Stimulated activated CD4-positive, alpha-beta T cell treated with anti-CD3 and anti-CD28 coated beads, TNF-alpha, amount 100 ng/mL, for 24 hours (primary cell): ENCODE measurements around the gene PRMT1.
"Not testable (repeated sequence)": the region's sequence is repeated elsewhere in the genome, so short reads cannot be mapped to it uniquely, and the experiment has no call there.

Source experiments
- DNase-seq, 3 experiments: peaks; one replicate each; pipeline ENCODE4 v3.0.0-alpha.2; 2020; ENCODE audit warnings: low read depth in 3 of 3

The PRMT1 gene

DNA sequence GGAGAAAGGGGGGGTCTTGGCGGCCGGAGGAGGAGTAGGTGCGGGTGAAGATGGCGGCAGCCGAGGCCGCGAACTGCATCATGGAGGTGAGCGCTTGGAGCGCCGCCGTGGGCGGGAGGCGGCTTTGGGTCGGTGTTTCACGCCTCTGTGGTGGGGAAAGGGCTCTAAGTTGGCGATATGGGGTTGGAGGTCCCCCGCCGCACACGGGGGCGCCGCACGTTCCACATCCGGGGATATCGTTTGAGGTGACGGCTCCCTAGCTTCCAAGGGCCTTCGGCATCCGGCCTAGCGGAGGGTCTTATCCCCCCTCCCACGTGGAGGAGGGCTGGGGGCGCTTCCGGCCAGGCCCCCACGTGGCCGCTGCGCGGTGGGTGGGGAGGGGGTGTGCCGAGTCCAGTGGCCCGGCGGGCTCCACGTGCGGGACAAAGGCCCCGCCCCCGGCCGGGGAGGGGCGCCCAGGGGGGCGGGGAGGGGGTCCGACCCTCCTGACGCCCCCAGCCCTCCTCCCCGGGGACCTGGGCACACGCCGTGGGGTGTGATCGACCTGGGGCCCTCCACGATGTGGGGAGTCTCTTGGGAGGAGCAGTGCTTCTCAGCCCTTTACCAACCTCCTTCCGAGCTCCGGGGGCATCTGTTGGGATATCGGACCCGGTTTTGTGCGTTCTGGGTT lies at the start of gene PRMT1:
Gene PRMT1 (plus strand): TSS at position 41 of the 670 bp plus-strand sequence. CDS start 10 bp downstream, at position 51.
- peak in 1 of 3 experiments; percentile 52 for DNase-seq

DNA sequence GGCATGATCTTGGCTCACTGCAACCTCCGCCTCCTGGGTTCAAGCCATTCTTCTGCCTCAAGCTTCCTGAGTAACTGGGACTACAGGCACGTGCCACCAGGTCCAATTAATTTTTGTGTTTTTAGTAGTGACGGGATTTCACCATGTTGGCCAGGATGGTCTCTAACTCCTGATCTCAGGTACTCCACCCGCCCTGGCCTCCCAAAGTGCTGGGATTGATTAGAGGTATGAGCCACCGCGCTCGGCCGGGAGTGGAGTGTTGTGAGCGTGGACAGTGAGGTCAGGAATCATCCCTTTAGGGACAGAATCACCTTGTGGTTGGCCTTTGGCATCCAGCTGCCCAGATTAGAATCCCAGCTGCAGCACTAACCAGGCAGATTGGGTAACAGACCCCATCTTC lies 47.4 kb upstream of the PRMT1 start:
- DNase-seq: no peak

DNA sequence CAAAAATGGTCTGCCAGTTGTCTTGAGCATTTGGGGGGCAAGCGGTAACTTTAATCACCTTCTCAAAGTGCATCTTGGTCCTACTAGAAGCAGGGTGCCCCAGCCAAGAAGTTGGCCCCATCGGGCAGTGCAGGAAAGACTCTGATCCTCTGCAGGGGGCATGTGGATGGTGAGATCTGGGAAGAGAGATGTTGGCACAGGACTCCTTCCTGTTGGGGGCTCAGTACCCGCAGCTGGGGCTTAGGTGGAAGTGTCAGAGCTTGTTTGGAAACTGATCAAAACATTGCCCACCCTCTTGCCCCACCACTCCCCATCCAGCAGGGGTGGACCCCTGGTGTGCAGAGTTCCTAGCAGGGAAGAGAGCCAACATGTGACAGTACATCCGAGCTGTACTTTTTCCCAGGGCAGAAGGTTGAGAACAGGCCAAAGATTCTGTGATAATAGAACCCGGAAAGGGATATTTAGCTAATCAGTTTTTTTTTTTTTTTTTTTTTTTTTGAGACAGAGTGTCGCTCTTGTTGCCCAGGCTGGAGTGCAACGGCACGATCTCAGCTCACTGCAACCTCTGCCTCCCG lies 46.0 kb upstream of the PRMT1 start:
- DNase-seq: no peak

DNA sequence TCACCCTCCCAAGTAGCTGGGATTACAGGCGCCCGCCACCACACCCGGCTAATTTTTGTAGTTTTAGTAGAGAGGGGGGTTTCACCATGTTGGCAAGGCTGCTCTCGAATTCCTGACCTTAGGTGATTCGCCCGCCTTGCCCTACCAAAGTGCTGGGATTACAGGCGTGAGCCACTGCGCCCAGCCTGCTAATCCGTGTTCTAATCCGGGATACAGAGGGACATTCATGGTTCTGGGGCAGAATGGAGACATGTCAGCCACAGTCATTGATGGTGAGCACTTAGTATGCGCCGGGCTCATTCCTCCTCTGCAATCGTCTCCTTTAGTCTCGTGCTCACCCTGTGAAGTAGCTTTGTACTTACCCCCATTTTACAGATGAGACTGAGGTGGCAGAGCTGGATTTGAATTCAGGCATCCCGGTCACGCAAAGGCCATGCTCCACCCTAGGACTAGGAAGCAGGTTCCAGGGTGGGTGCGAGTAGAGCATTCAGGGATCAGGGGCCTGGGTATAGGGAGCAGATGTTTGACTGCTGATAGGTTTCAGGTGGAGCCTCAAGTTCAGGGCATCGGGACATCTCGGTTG lies 45.4 kb upstream of the PRMT1 start:
- no peak for DNase-seq

DNA sequence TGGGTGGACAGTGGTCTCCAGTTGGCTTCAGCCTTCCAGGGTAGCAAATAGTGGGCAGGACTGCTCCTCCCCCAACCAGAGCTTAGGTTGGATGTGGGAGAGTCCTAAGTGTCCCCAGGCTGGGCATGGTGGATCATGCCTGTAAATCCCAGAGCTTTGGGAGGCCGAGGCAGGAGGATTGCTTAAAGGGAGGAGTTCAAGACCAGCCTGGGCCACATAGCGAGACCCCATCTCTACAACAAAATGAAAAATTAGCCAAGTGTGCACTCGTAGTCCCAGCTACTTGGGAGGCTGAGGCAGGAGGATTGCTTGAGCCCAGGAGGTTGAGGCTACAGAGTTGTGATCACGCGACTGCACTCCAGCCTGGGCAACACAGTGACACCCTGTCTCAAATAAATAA lies 44.5 kb upstream of the PRMT1 start:
- no peak for DNase-seq

DNA sequence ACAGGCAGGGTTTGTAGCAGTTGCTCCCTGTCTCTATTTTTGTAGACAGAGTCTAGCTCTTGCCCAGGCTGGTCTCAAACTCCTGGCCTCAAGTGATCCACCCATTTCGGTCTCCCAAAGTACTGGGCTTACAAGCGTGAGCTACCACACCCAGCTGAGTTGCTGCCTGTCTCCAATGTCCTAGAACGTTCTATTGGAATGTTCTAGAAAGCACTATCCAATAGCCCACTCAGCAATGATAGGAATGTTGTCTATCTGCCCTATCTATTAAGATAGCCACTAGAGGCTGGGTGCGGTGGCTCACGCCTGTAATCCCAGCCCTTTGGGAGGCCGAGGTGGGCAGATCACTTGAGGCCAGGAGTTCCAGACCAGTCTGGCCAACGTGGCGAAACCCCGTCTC lies 43.8 kb upstream of the PRMT1 start:
- not testable (repeated sequence) for DNase-seq

DNA sequence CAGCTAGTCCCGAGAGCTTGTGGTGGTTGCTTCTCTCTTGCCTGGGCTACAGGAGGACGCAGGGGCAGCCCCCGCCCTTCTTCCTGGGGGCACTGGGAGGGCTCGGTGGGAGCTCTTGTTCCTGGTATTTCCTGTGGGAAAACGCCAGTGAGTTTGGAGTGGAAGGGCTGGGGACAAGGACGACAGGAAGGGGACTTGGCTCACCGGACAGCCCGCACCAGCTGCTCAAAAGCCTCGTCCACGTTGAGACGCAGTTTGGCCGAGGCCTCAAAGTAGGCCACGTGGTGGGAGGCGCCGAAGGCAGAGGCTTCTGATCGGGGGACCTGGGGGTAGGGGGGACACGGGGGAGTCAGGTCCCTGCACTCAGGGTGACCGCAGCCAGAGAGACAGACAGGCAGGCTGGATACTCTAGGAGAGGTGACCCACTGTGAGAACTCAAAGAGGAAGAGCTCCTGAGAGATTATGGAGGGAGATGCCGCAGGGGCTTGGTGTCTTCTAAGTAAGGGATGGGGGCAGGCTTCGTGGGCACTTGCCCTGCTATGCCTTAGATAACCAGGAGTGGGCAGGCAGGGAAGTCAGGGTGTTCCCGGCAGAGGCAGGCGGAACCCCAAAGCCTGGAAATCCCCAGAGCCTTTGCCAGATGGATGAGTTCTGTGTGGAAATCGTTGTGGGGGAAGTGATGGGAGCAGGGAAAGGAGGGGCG lies 41.4 kb upstream of the PRMT1 start:
- DNase-seq: no peak

DNA sequence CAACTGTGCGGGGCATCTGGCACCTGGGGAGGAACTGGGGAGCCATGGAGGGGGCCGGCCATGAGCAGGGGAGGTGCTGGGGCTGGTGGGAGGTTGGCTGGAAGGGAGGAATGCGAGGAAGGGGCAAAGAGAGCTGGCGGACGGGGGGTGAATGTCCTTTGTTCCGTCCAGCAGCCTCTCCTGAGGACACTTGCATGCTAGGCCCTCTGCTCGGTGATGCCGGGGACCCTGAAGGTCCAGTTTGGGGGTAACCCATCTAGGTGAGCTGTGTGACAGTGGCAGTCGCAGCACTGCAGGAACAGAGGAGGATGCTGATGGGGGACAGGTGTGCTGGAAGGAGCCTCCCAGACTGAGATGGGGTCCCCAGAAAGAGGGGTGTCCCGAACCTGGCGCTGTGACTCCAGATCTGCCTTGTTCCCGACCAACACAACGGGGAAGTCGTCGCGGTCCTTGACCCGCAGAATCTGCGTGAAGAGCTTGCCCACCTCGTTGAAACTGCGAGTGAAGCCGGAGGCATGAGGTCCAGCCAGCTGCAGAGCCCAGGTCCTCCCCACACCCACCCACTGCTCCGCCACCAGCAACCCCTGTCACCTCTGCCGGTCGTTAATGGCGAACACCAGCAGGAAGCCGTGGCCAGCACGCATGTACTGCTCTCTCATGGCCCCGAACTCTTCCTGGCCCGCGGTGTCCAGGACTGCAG lies 40.7 kb upstream of the PRMT1 start:
- no peak for DNase-seq

DNA sequence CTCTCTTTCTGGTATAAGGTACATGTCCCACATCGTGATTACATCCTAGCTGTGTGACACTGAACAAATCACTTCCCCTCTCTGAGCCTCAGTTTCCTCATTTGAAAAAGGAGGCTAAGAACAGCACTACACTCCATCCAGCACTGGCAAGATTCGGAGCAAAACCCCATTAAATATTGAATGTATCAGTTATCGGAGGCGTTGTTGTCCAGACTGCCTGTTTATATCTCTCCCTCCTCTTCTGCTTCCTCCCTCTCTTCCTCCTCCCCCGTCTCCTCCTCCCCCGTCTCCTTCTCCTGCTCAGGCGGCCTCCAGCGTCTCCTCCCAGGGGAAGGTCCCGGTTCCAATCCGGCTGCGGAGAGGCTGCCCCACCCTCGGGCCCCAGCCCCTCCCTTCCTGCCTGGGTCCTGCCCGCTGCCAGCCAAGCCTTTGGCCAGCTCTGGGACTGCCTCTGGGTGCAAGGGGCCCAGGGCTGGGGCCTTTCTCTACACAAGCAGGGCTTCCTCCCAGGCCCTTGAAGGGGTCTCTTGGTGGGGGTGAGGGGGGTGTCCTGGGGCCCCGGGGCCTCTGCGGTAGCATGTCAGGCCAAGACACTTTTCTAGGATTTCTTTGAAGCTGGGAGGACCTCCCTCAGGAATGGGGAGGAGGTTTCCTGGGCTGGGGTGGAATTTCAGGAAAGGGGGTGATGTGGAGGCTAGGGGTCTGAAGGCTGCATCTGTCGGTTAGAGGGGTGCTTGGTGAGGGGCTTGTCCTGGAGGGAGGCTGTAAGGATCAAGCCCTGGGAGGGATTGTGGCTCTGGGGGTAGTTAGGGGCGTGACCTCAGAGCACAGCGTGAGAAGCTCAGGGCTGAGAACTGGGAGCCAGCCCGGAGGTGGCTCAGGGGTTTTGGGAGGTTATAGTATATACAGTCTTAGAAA lies 39.0 kb upstream of the PRMT1 start:
- DNase-seq: no peak

DNA sequence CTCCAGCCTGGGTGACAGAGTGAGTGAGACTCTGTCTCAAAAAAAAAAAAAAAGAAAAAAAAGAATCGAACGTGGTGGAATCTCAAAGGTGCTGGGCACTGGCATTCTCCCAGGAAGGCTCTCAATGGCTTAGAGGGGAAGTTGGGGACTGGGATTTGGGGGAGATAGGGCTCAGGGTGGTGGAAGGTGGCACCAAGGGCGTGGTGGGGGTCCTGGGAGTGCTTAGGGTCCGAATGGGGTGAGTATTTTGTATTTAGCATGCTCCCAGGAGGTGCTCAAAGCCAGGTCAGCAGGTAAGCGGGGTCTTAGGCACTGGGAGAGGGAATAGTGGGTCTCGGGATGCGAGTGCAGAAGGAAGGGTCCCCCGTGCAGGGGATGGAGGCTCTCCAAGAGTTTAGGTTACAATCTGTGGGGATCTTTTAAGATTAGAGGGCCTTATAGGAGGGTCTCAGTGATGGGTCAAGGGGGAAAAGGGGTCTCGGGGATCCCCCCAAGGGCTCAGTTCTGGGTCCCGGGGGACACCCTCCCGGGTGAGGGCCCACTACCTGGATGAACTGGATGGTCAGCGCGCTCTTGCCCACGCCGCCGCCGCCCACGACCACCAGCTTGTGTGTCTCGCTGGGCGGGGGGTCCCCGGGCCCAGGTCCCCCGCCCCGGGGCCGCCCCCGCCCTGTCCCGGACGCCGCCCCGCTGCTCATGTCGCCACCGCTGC lies 37.5 kb upstream of the PRMT1 start:
- DNase-seq: no peak

DNA sequence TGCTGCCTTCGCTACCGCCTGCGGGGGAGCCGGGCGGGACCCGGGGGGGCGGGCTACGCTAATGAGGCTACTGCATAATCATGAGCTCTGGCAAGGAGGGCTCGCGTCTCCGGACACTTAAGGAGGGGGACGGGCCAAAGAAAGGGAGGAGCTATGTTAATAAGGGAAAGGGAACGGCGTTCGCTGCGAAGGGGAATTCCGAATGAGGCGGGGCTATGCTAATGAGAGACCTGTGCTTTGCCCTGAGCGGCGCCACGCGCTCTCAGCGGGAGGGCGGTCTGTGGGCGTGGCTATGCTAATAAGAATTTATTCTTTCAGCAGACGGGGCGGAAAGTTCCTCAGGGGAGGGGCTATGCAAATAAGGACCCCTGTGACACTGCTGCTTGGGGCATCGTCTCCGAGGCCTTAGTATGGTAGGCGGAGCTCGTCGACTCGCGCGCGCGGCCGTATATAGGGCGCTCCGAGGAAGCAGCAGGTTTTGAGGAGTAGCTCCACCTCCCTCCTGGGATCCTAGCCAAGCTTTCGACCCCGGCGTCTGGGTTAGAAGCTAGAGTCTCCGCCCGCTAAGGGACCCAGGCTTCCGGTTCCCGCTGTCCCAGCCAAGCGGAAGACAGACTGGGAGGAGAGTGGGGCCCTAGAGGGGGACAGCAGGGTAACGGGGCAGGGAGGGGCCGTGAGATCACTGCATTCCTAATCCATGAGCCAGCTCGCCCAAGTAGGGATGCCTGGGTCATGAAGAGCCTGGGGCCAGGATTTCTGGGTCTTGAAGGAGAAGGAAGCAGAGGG lies 36.8 kb upstream of the PRMT1 start, which contains the start of gene RRAS:
Gene RRAS (minus strand): TSS at position 31 of the 786 bp plus-strand sequence. CDS start 45 bp downstream, outside the sequence.
- peak; percentile 99 to 100 (median 100) for DNase-seq

DNA sequence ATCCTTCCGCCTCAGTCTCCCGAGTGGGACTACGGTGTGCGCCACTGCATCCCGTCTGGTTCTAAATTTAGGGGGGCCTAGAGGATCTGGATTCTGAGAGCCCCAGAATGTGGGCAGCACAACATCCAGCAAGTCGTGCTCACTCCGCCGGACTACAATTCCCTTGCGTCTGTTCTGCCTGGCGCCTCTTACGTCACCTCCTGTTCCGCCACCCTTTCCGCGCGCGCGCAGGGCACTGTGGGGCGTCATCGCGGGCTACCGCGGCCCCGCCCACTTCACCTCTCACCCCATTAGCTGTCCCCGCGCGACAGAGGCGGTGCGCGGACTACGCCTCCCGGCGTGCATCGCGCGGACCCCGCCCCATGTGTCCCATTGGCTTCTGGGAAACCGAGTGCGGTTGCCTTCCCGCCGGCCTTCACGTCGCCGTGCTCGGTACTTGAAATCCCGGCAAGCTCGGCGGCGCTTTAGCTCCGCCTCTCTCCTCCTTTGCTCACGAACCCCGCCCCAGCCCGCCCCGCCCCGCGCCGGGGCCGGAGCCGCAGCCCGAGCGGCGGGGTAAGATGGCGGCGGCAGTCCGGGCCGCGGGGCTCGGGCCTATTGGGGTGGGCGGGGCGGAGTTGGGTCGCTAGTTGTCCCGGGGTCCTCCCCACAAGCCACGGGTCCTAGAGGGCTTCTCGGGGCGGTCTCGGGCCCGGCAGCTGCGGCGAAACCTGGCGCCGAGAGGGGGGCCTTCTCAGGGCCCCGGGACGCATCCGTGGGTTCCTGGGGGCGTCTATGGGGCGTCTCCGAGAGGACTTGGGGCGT lies 35.2 kb upstream of the PRMT1 start, which contains the start of gene SCAF1:
Gene SCAF1 (plus strand): TSS at position 522 of the 804 bp plus-strand sequence. CDS start 2,818 bp downstream, outside the sequence.
- peak; percentile 97 to 99 (median 99) for DNase-seq

DNA sequence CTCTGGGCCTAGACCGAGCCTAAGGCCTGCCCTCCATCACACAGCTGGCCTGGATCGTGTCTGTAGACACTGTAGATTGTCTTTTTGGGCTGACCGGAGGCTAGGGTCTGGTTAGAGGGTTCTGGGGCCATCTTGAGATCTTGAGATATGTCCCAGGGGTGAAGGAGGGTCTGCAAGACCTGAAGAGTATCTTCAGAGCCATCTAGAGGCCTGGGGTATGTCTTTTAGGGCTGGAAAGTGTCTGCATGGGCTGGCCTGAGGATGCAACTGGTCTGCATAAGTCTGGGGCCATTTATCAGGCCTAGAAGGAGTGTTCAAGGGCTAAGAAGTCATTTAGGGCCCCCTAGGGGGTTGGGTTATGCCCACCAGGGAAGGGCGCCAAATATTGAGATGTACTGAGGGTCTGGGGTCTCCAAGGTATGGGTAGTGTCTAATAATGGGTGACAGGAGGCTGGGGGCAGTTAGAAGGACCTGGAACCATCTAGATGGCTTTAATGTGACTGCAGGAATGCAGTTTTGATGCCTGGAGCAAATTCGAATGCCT lies 34.5 kb upstream of the PRMT1 start:
- DNase-seq: no peak

DNA sequence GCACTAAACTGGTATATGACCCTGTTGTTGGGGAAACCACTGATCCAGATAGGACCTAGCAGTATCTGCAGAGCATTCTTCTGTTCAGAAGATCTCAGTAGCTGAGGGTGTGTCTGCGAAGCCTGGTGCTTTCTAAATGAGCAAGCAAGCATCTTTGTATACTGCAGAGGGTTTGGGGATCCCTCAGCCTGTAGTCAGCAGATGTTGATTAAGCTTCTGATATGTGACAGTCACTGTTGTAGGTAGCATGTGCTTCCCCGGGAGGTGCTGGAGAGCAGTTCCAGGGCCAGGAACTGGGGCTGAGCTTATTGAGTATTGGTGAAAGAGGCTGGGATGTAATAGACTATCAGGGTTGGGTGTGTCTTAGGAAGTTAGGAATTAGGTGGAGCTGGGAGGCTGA lies 33.6 kb upstream of the PRMT1 start:
- DNase-seq: no peak

DNA sequence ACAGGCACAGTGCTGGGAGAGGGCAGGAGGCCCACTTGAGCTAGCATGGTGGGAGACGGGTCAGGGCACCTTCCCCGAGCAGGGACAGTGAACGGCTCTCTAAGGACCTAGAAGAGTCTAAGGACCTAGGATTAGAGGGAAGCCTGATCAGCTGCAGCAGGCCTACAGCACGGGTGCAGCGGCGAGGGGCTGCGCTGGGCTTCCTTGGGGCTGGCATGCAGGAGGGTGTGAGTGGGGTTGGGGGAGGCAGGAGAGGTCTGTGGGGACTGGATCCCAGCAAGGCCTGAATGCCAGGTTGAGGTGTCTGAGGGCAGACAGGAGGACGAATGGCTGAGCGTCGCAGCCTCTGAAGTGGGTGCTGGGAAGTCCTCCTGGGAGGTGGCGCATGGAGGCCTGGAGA lies 31.5 kb upstream of the PRMT1 start:
- no peak for DNase-seq

DNA sequence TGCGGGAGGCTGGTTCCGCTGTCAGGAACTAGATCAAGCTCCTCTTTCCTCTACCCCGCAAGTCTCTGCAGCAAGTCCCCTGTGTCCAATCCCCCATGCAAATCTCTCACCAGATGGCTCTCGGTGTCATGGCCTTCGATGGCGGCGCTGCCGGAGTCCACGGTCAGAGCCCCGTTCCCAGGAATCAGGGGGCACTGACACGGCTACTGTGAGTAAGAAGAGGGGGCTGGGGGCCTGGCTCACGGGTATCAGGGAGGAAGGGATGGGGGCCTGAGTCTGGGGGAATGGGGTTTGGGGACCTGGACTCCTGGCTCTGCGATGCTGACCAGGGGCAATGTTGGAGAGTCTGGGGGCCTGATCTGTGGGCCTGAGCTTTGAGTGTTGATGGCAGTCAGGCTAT lies 31.1 kb upstream of the PRMT1 start:
- DNase-seq: no peak

DNA sequence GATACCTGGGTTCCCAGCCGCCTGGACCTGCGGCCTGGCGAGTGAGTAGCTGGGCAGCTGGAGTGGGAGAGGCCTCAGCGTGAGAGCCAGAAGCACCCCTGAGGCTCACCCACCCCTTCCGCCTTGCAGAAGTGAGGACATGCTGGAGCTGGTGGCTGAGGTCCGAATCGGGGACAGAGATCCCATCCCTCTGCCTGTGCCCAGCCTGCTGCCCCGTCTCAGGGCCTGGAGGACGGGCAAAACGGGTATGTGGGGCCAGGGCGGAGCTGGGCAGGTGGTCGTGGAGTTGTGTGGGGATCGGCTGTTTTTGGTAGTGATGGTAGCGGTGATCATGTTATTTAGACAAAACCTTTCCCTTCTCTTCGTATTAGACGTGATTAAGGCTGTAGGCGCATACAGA lies 30.5 kb upstream of the PRMT1 start:
- DNase-seq: no peak
